Activated T-helper 9 cell treated with anti-CD3 and anti-CD28 coated beads, Interleukin-2, amount 50 U/mL, for 16 hours (primary cell): ENCODE measurements around the gene MACROH2A2.

Experiments
- DNase-seq: peaks from one replicate; pipeline ENCODE4 v3.0.0-alpha.2; 2020; ENCODE audit warnings: low read depth

The MACROH2A2 gene

DNA sequence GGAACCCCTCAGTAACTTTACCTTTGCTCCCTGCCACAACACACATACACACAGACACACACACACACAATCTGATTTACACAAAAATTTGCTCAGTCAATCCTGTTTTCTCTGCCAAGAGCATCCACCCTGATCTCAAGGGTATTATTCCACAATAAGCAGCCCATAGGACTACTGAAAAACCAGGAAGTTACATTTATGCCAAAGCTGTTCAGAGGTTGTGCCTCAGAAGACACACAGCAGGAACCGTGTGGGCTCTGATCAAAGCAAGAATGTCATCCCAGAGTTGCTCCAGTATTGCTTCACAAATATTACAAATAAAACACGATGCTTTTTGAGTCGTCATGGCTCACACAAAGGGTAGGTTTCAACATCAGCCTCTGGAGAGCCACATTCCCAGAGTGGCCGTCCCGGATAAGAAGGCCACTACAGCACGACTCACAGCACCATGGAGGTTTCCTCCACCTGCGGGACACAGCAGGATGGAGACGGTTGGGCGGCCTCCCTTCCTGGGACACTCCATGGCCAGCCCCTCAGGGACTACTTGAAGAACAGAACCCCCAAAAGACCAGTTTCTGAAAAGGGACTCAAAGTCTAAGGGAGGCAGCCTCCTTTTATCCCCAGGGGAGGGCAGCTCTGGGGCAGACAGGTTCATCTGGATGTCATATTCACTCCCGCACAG, 78.4 kb downstream of the MACROH2A2 start:
- no peak for DNase-seq

DNA sequence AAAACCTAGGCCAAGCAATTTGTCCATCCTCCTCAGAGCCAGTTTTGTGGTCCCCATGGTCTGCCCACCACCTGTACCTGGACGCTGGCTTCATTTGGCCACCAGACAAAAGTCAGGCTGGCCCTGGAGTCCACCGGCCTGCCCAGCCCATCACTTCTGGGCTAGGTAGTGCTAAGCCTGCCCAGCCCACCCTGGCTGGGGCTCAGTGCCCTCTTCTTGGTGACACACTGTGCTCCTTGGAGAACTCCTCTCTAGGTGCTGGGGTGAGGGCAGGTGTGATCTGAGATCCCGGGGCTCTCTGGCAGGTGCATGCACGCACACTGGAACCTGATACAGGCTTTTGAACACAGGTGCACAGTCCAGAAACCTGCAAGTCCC, 78.9 kb downstream of the MACROH2A2 start:
- DNase-seq: no peak

DNA sequence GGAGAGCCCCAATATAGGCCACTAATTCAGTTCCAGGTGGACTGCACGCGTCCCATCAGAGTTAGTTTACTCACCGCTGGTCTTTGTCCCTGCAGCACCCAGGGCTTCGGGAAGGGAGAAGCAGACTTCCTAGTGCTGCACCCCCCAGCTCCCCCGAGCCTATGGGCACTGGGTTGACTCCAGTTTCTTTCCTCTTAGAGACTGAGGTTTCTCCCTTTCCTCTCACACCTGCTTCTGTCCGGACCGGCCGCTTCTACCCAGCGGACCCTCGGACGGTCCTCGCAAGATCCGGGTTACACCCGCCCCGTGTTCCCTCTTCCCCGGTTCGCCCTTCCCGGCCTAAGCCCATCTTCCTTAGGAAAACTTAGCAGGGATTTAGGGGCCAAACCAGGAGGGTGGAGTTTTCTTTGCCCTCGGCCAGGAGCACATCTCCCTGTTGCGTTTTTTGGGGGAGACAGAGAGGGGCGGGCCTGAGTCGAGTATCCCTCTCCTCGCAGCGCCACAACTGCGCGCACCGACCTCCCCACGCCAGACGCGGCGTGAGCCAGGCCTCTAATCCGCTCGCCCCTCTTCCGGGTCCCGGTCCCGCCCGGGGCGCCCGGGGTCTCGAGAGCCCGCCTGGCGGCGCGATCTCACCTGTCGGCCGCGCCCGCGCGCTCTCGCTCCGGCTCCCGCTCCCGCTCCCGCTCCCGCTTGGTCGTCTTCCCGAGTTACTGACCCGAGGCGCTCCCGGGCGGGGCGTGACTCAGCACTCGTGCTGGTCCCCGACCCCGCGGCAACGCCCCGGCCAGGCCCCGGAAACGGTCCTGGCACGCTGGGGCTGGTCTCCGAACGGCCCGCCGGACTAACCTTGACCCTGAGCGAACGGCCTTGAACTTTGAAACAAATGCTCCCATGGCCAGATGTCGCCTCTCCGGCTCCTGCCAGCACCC, 79.7 kb downstream of the MACROH2A2 start, which contains the start of gene AIFM2:
Gene AIFM2, minus strand, starts transcription at position 728 of the 932 bp plus-strand sequence. CDS start 8,741 bp downstream, outside the sequence.
- peak; percentile 7 for DNase-seq

DNA sequence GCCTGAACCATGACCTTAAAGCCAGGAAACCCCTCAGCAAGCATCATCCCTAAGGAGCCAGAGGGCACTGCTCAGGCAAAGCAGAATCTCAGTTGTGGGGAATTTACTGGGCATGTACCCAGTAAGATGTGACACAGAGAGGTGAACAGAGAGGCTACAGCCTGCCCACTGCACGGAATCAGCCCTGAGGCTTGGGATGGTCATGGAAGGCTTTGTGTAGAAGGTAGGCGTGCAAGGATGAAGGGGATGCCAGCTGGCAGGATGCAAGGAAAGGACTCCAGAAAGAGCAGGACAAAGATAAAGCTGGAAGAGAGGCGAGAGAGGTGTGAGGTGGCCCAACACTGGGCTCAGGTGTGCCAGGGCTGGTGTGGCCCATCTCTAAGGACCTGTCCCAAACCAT, 82.4 kb downstream of the MACROH2A2 start:
- DNase-seq: no peak

DNA sequence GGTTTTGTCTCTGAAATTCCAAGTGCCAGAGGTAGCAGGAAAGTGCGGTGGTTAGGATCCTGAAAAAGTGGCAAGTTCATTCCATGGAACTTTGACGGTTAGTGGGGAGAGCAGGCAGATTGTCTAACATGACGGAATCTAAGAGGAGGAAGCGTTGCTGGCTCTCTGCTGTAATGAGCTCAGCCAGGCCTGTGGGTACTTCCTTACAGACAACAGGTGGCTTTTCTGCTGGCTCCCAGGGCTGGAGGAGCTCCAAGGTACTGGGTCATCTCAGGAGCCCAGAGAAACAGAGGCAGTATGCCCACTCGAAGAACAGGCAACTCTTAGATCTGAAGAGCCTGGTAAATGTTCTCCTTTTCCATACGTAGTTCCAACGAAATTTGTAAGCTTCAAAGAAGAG, 83.0 kb downstream of the MACROH2A2 start:
- DNase-seq: no peak

DNA sequence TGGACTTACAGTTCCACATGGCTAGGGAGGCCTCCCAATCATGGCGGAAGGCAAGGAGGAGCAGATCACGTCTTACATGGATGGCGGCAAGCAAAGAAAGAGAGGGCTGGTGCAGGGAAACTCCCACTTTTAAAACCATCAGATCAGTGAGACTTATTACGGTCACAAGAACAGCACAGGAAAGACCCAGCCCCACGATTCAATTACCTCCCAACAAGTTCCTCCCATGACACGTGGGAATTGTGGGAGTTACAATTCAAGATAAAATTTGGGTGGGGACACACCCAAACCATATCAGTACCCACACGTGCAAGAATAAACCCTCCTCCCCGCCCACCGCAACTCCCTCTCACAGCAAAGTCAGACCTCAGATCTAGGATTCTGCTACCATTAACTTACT, 84.5 kb downstream of the MACROH2A2 start:
- no peak for DNase-seq

DNA sequence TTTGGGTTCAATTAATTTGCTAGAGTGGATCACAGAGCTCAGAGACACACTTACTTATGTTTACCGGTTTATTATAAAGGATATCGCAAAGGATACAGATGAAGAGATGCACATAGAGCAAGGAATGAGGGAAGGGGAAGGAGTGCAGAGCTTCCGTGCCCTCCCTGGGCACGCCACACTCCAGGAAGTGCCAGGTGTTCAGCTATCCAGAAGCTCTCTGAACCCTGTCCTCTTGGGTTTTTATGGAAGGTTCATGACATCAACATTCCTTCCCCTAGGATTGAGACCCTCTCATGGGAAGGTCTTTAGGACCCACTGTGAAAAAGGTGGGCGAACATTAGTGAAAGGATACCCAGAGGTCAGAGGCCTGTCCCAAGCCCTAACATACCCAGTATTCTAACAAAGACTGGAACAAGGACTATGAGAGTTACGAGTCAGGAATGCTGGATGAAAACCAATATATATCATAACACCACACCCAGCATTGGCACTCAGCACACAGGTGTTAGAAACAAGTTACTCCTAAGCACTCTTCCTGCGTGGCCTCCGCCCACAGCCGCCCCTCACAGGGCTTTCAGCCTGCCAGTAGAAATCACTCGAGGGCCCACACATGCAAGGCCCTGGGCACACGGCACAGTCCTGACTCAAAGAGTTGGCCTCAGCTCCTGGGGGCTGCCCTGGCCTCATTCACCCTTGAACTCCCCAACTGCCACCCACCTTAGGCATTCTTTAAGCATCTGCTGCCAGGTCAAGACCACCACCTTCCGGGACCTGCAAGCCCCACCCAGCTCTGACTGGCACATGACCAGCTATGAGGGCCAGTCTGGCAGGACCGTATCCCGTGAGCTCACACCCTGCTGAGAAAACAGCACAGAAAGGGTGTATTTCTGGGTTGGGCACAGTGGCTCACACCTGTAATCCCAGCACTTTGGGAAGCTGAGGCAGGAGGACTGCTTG, 85.6 kb downstream of the MACROH2A2 start:
- DNase-seq: no peak

DNA sequence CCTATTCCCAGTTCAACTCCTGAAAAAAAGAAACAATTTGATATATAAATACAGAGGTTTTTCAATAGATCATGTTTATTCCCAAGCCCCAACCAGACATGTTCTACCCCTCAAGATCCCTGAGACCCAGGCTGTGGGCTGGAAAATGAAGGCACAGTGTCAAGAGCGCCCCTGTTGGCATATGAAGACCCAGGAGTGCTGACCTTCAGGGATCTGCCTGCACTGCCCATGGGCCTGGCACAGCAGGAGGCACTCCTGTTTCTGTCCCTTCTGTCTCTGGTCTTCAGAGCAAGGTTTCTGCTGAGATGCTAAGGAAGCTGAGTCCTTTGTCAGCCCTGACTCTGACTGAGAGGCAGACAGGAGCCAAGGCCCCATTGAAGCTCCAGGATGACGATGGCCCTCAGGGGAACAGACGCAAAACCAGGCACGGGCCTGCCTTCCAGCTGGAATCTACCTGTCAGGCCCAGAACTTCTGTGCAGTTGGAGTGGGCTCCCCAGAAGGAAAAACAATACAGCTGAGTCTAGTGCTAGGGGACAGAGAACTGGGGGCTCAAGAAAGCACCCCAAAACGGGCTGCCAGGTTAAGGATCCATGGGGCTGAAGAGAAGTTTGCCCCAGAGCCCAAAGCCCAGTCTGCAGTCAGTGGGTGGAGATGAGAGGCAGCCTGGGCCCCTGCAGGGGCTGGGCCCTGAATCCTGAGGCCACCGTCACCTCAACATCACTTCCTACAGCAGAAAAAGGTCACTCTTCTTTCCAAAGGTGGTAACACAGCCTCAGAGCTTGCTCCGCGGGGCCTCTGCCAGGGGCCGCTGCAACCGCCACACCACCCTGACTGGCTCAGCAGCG, 86.7 kb downstream of the MACROH2A2 start:
- DNase-seq: no peak

DNA sequence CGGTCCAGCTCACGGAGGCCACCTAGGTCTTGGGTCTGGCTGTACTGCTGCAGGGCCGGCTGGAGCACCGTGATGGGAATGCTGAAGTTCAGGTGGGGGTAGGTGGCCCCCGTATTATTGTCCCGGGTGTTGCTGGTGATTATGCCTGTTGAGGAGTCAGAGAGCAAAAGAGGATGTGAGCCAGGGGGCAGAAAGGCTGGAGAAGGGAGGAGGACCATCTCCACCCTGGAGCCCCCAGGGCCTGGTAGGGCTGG, 87.3 kb downstream of the MACROH2A2 start:
- DNase-seq: no peak

DNA sequence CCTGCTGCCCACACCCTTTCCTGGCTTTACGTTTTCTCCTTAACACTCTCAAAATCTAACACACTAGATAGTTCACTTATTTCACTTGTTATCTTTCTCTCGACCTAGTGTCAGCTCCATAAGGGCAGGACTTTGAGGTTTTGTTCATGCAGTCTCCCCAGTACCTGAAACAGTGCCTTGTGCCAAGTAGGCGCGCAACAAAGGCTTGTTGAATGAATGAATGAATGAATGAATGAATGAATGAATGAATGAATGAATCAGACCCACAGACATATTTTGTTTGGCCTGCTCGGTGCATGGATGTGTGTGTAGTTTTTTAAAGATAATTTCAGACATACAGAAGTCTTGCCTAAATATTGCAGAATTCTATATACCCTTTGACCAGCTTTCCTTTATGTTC, 87.7 kb downstream of the MACROH2A2 start:
- DNase-seq: no peak

DNA sequence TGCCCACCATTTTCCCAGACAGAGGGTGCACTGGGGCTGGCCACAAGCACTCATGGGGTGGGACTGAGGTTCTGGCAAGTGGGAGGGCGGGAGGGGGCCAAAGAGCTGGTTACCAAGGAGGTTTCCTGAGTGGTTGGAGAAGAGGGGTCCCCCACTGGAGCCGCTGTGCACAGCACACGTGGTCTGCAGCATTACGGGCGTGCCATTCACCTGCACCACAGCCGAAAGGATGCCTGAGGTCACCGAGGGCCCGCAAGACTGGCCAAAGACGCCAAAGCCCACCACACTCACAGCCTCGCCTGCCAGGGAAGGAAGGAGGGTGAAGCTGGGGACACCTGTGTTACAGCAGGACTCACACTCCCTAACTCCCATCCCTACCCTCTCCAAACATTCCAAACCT, 89.9 kb downstream of the MACROH2A2 start:
- DNase-seq: no peak

DNA sequence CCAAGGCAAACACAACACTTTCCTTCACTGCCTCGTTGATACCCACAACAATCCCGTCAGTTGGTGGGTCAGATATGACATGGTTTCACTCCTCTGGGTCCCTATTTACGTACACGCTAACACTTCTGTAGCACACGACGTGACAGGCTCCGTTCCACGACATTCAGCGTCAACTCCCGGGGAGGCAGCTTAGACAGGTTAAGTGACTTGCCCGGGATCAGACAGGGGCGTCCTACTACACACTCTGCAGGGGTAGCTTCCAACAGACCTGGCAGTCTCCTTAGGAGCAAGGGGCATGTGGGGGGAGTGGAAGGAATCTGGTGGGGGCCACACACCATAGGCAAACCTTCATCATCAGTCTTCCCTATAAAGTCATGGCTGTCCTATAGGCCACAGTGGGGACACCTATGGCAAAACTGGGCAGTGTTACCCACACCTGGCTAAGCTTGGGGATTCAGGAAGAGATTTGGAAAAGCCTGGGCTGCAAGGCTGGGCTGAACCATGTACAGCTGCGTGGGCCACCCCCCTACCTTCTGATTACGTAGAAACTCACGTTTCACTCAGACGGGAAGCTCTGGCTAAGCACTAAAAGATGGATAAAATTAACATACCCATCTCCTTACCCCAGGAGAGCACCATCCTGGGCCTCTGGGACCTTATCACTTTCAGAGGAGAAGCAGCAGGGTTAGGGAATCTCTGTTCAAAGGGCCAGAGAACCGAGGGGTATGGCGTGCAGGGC, 91.9 kb downstream of the MACROH2A2 start:
- DNase-seq: no peak

DNA sequence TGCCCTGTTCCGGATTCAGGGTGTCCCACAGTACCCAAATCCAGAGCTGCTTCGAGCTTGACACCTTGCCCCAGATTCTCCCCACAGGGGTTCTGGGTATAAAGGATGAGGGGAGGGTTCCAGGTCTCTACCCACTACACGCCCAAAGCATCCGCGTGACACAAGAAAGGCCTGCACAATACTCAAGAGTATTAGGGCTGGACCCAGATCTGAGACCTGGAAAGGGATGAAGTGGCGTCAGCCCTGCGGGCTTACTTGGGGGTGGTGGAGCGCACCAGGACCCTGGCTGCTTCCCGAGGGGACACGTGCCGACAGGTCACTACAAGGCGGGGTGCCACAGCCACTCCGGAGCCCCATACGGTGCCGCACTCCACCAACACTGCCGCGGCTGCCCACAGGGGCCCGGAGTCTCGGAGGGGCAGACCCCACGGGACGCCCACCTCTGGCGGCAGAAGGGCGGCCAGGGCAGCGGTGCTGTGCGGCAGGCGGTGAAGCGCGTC, 92.6 kb downstream of the MACROH2A2 start:
- DNase-seq: no peak

DNA sequence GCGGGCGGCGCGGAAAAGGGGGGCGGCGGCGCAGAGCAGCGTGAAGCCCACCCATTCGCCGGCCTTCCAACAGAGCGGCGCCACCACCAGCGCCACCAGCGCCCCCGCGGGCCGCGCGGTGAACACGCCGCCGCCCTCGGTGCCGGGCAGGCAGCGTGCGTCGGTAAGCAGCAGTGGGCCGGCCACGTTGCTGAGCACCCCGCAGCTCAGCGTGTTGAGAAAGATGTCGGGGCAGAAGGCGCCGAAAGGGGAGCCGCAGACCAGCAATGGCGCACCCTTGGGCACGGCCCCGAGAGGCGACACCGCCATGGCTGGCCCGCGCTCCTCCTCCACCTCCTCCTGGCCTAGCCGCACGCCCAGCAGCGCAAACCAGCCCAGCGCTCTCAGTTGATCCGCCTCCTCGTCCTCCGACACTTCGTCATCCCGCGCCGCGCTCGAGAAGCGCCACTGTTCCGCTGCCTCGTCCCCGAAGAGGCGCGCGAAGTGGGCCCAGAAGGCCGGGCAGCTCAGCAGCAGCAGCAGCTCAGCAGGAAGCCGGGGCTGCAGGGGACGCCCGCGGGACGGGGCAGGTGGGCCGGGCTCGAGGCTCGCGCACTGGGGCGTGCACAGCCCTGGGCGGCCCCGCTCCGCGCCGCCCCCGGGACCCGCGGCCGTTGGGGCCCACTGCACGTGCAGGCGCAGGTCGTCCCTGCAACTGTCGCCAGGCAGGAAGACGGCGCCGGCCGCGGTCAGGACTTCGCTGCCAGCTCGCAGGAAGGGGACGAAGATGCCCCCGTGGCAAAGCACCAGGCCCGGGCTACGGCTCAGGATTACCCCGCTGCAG, 93.2 kb downstream of the MACROH2A2 start:
- DNase-seq: peak; percentile 59

DNA sequence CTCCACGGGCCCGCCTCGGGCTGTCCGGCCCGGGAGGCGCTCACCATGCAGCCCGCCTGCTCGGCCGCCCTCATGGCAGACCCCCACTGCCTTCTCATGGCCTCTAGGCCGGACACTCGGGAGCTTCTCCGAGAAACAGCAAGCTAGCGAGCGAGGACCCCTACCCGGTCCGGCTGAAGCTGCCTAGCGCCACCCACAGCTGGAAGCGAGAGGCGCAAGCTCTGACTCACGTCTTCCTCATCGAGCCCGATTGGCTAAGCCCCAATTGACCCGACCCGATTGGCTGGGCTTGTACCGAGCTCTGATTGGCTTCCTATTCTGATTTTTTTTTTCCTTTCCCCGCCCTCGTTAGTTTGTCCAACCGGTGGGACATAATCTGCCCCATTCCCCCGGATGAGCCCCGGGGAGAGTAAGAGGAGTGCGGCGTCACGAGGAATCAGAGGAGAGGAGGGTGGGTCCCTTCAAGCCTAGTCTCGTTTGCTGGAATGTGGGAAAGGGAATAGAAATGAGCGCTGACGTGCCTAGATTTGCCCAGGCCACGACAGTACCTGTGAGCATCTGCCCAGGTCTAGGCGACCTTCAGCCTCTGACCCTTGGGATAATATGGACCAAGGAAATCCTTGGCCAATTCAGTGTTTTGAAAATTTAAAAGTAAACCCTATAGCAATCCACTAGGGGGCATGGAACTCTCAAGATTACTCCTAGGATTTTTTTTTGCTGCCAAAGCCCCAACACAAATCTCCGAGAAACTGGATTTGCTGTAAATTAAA, 94.0 kb downstream of the MACROH2A2 start, which contains the start of gene TYSND1:
Gene TYSND1, minus strand, starts transcription at position 212 of the 770 bp plus-strand sequence. Its CDS starts 114 bp downstream, at position 98.
- peak; percentile 84 for DNase-seq

DNA sequence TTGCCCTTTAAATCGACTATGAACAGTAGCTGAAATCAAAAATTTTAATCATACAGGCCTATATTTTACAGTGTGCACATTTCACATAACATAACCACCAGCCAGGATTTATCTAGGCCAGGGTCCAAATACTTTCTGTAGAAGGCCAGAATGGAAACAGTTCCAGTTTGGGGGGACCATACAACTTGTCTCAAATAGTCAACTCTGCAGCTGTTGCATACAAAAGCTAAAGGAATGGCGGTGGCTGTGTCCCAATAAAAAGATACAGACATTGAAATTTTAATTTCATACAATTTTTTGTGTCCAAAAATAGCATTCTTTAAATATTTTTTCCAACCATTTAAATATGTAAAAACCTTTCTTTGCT, 94.6 kb downstream of the MACROH2A2 start:
- DNase-seq: no peak

DNA sequence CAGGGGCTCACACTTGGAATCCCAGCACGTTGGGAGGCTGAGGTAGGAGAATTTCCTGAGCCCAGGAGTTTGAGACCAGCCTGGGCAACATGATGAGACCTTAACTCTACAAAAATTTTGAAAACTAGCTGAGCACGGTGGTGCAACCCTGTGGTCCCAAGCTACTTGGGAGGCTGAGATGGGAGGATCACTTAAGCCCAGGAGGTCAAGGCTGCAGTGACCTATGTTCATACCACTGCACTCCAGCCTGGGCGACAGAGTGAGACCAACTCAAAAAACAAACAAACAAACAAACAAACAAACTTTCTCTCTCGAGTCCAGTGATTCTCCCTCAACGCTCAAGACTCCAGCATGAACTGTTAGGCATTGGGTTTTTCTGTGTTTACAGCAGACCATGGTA, 95.9 kb downstream of the MACROH2A2 start:
- no peak for DNase-seq

DNA sequence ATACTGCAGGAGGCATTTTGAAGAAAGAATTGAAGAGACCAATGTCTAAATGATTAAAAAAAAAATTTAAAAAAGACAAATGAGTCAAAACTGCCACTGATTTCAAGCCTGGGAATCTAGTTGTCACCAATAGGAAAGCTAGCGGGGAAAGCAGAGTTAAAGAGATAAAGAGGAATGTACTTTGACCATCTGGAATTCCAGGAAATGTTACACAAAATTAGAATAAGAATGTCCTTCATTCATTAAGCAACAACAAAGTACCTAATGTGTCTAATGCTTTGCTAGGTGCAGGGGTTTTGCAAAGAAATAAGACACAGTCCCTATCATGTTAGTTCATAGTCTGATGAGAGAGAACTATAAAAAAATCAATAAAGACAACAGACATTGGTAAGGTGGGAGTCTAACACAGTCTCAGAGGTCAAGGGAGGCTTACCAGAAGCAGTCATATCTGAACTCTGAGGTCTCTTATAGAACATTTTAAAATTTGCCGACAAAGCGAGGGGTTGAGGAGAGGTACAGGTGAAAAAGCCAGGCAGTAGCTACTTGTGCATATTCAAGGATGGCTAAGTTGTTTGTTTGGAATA, 102.7 kb downstream of the MACROH2A2 start:
- DNase-seq: no peak
